Activated CD4-positive, alpha-beta T cell treated with anti-CD3 and anti-CD28 coated beads, Interleukin-10, Interleukin-2, amounts not matched to agents 100 ng/mL and 50 ng/mL, durations not matched to agents 16 hours and 8 hours (primary cell): ENCODE results near the gene CIAO2B.
"Not testable (repeated sequence)": the region's sequence is repeated elsewhere in the genome, so short reads cannot be mapped to it uniquely, and the experiment has no call there.

Experiments used
- DNase-seq: peaks from one replicate; pipeline ENCODE4 v3.0.0-alpha.2; 2020

CIAO2B gene

DNA sequence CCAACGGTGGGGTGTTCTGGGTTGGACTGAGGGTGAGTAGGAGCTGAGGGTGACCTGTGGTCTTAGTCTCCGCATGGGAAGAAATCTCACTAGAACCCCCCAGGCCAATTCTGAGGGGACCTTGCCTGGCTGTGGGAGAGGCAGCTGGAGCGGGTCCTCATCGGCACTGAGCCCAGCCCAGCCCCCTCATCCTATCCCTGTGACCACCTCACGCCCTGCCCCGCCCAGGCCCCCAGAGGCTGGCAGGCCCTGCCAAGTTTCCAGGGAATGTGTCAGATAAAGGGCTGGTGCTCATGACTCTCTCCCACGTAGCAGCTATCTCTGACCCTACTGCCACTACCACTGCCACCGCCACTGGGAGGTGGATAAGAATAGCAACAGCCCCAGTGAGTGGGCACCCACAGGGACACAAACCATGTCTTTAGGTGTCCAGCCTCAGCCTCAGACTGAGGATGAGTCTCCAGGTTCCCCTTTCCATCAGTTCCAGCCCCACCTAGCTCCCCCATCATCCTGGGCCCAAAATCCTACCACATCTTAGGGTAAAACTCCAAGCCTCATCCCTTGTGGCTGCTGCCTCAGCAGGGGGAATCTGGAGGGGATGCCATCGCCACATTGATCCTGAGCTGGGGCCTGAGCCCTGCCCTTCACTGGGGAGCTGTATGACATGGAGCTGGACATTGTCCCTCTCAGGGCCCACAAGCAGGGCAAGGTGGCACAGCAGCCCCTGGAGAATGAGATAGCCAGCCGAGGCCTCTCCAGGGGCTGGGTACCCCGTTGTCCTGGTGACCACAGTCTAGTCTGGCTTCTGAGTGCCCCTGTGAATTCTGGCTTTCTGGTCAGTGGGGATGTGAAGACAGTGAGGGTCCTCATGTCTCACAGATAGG is 30.4 kb downstream of the CIAO2B start:
- no peak for DNase-seq

DNA sequence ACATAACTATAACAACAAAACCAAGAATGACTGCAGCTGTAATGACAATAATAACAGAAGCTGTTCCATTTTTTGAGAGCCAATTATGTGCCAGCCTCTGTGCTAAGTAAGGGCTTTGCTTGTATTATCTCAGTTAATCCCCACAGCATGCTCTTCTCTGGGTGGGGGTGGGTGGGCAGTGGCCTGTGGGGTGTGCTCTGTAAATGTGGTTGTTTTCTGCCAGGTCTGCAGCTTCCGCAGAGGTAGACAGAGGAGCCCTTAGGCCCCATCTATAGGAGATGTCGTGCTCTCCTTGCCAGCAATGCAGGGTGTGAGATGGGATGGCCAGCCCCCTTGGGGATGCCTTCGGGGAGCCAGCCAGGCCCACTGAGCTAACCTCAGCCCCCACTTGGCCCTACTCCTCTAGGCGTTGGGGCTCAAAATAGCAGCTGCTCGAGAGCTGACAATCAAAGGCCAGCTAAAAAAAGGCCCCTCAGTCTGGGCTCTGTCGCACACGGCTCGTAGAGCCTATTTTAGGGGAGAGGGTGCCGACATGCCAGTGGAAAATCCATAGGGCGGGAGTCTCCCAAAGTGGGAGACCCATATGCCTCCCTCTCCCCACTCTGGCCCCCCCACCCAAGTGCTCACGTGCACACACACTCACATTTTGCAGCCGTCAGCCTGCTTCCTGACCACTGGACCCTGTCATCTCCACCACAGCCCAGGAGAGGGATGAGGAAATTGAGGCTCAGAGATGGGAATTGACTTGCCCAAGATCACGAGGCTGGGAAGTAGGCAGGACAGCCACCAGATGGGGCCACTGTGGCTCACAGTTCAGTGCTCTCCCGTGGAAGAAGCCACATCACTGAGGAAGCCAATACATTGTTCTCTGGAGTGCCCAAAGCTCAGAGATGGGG is 31.3 kb downstream of the CIAO2B start:
- DNase-seq: no peak

DNA sequence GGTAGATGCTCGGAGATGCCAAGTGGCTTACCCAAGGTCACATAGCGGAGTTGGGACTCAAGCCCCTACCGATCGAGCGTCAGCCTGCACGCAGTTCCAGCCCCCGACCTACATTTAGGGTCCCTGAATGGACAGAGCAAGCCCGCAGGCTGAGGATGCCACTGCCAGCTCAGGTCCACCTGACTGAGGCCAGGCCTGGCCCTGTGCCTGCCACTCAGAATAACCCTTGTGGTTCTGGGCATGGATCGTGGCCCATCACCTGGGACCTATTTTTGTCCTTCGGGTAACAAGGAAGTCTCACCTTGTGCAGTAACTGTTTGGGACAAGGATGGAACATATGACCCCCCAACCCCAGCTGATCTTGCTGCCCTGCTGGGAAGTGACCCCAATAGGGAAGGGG is 32.6 kb downstream of the CIAO2B start:
- DNase-seq: no peak

DNA sequence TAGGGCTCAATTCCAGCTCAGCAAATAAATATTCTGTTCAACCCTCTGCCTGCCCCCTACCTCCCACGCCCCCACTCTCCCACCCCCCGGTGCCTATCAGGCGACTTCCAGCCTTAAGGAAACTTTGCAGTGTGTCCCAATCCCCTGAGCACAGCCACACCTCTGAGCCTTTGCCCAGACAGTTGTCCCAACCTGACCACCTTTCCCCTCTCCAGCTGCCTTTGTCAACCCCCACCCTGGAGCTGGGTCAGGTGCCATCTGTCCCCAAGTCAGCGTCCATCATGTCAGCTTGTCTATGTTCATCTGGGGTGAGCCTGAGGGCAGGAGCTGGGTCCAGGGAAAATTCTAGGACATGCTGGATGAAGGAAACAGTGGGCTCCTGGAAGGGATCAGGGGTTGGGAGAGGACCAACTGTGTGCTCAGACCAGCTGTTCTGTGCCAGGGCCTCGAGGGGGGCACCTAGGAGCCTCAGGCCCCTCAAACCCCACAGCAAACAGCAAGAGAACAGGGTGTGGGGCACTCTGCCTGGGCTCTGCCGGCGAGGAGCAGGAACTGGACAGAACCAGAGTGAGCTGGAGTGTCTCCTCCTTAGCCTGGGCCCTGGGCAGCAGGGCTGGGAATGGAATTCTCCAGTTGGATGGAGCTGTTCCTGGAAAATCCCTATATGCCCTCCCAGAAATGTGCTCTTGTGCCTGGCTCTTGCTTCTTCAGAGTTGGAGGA is 33.3 kb downstream of the CIAO2B start:
- no peak for DNase-seq

DNA sequence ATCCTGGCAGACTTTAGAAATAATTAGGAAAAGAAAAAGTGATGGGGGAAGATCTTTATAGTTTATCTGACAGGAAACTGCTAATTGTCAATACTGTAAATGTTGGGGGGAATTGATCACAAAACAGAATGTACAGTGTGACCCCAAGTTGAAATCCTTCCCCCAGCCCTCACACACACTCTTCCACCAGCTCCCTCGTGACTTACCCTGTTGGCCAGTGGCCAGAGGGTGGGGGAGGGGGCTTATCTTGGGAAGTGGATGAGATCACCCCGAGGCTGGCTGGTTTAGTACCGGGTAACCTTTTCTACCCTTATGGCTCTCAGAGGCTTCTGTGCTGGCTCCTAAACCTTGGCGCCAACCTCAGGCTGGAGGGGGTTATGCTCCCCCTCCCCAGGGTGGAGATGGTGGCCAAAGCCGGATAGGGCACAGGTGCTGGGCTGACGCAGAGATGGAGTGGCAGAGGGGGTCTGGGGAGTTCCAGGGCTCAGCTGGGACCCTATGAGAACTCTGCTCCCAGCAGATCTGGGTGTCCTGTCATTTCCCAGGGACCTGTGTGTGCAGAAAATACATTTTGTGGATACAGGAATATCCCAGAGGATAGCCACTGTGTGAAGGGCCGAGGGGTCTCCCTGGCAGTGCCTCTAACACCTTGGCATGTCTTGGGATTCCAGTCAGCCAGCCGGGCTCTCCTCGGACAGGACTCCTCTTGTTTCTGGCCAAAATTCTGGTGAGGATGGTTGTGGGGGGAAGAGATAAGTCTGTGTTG is 34.1 kb downstream of the CIAO2B start:
- no peak for DNase-seq

DNA sequence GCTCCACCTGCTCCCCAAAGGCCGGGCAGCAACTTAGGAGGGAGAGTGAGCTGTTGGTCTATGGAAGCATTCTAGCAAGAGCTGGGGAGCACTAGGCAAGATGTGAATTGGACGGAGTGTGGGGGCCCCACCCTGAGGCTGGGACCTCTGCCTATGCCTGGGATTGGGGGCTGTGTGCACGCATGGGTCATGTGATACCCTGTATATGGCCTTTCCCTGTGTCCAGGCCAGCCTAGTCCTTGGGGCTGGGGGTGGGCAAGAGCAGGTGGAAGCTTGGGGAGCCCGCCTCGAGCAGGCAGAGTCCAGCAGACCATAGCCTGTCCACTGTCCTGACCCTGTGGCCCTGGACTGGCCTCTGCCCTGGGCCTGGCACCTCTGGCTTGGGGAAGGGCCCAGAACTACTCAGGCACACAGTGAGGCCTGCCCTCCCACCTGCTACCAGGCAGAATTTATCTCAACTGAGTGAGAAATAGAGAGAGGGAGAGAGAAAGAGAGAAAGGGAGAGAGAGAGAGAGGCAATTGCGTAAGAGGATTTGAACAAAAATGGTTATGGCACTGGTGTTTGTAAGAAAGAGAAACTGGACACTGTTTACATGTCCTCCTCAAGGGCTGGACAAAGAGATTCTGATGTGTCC is 34.8 kb downstream of the CIAO2B start:
- DNase-seq: no peak

DNA sequence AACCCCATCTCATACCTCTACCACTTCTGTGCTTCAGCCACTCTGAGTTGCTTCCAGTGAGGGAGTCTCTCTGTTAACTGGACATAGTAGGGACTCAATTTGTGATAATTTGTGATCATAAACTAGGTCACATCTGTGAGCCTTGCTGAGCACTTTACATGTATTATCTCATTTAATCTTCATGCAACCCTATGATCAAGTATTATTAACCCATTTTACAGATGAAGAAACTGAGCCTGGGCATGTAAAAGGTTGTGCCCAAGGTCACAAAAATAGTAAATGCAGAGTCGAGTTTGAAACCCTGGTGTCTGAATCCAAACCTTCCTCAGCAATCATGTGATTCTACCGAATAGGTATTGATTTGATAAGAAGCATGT is 35.3 kb downstream of the CIAO2B start:
- DNase-seq: no peak

DNA sequence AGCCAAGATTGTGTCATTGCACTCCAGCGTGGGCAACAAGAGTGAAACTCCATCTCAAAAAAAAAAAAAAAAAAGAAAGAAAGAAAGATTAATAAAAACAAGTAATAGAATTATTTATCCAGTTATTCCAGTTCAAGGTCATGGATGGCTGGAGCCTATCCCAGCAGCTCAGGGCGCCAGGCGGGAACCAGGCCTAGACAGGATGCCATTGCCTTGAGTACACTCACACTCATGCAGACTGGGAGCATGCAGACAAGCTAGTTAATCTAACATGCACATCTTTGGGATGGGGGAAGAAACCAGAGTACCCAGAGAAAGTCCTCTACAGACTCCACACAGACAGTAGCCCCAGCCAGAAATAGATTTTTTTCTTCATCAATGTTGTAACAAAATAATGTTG is 36.0 kb downstream of the CIAO2B start:
- no peak for DNase-seq

DNA sequence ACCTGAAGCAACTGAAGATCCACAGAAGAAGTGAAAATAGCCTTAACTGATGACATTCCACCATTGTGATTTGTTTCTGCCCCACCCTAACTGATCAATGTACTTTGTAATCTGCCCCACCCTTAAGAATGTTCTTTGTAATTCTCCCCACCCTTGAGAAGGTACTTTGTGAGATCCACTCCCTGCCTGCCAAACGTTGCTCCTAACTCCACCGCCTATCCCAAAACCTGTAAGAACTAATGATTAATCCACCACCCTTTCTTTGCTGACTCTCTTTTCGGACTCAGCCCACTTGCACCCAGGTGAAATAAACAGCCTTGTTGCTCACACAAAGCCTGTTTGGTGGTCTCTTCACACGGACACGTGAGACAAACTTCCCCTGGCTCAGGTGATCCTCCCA is 37.5 kb downstream of the CIAO2B start:
- not testable (repeated sequence) for DNase-seq

DNA sequence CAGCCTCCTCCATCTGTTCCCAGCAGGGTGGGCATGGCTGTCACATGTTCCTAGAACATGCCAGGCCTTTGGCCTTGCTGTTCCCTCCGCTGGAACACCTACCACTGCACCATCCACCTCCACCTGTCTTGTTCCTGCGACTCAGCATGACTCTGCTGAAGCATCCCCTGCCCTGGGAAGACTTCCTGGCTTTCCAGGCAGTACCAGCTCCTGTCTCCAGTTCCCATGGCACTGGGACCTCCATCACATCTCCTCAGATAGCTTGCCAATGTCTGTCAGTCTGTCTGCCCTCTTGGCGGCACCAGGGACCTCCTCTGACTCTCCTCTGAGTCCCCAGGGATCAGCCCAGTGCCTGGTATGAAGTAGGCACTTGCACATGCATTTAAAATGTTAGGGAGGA is 38.2 kb downstream of the CIAO2B start:
- no peak for DNase-seq

DNA sequence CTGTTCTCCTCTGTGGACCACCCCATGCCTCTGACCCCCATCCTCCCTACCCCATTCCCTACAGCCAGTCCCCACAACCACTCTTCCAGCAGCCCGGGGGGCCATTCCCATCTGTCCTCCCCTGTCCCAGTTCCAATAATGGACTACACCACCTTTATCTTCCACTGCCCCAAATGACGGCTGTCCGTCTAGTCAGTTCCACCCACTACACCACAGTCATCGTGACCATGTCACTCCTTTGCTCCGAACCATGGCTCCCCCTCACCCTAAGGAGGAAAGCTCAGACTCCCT is 38.6 kb downstream of the CIAO2B start:
- DNase-seq: no peak

DNA sequence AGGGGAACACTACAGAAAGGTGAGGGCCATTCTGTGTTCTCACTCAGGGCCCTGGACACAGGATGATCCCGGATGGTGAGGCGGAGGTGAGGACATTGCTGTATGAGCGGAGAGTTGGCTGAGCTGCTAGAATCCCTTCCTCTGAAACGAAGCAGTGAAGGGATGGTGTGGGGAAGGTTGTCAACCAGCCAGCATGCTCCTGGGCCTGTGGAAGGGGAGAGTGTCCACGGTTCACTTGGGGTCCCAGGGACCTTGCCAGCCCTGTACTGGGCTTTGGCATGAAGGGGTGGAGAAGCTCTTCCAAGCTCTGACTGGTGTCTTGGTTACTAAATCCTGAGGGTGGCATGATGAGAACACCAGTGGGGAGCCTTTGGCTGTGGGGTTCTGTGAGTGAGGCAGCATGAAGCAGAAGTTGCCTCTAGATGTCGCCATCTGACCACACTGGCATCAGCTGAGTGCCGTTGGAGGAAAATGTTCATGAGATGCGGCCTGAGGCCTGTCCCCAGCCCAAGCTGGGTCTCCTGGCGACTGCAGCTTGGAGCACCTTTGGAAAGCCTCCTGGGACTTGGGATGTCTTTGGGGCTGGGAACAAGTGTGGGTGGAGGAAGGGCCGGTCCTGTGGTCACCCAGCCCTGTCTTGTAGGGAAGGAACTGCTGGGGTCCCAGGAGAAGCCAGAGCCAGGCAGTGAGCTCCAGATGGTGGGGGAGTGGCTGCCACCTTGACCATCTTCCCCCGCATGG is 39.1 kb downstream of the CIAO2B start:
- peak; percentile 68 for DNase-seq

DNA sequence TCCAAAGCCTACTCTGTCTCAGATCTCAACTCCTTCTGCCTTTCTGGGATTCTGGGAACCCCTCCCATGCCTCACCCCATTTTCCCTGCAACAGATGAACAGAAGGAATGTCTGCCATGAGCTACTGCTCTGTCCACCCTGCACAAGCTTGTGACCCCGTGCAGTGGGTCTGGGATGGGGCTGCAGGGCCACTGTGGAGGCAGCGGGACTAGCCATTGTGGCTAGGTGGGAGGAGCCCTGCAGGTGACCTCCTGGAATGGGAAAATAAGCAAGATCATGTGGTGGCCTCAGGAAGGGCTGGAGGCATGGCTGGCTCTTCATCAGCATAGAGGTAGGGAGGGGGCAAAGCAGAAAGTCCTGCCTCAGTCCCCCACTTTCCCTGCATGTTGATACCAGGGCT is 40.1 kb downstream of the CIAO2B start:
- DNase-seq: no peak

DNA sequence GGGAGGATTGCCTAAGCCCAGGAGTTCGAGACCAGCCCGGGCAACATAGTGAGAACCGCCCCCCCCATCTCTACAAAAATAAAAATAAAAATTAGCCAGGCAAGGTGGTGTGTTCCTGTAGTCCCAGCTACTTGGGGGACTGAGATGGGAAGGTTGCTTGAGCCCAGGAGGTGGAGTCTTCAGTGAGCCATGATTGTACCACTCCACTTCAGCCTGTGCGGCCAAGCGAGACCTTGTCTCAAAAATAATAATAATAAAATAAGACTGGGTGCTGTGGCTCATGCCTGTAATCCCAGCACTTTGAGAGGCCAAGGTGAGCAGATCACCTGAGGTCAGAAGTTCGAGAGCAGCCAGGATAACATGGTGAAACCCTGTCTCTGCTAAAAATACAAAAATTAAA is 42.4 kb downstream of the CIAO2B start:
- no peak for DNase-seq

DNA sequence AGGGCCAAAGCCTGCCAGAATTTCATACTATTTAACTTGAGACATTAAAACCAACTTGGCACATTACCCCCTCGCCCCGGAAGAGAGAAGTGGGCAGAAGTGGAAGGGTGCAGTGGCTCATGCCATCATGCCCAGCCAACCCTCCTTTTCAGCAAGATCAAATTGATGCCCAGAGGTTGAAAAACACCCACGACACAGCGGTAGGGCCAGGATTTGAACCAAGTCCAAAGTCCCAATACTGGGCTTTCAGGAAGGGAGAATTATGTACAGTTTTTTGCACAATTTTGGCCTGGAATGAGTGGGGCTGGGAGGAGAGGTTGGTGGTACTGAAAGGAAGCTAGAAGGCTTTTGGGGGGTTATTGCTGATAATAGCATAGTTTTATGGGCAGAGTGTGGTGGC is 42.8 kb downstream of the CIAO2B start:
- DNase-seq: no peak

DNA sequence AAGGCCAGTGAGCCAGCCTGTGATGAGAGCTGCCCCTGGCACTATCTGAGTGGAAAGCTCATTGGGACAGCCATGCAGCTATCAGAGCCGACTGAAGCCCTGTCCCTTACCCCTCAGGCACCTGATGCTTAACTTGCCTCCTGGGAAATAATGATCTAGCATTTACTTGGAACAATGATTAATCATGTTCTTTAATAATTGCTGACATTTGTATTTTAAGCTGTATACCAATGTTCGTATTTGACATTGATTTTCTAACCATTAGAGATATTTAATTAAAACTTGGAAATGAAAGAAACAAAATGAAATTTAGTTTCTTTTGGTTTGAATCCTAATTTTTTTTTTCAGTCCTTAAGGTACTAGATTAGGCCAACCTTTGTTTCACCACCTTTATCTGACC is 43.4 kb downstream of the CIAO2B start:
- no peak for DNase-seq

DNA sequence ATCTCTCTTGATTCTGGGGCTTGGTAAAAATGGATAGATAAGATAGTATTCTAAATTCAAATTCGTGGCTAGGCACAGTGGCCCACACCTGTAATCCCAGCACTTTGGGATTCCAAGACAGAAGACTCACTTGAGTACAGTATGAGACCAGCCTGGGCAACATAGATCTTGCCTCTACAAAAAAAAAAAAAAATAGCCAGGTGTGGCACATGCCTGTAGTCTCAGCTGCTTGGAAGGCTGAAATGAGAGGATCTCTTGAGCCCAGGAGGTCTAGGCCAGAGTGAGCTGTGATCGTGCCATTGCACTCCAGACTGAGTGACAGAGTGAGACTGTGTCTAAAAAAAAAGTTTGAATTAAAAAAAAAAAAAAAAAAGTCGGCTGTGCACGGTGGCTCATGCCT is 44.6 kb downstream of the CIAO2B start:
- DNase-seq: no peak

DNA sequence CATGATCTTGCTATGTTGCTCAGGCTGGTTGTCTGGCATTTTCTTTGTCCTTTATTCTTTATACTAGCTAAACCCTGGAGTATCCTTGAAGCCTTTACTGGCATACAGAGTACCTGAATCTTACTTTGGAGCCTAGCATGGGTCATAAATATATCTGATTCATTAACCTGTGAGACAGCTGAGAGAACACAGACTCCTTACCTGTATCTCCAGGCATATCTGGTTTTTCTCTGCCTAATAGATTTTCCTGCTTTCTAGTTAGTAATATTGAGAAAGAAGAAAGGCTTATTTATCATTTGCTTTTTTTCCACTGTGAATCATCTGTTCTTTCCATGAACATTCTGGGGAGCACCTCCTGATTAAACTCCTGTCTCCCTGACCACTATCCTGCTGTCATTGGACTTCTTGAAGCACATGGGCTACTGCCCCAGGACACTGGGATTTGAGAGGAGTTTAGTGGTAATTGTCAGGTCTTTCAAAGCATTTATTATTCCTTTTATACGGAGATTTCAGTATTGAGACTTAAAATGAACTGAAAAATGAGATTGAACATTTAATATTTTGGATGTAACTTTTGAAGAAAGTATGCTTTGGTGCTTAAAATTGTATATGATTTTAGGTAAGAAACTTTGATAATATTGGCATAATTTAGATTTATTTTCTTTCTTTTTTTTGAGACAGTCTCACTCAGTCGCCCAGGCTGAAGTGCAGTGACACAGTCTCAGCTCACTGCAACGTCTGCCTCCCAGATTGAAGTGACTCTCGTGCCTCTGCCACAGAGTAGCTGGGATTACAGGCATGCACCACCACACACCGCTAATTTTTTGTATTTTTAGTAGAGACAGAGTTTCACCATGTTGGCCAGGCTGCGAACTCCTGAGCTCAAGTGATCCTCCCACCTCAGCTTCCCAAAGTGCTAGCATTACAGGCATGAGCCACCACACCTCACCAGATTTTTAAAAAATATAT is 45.3 kb downstream of the CIAO2B start:
- no peak for DNase-seq

DNA sequence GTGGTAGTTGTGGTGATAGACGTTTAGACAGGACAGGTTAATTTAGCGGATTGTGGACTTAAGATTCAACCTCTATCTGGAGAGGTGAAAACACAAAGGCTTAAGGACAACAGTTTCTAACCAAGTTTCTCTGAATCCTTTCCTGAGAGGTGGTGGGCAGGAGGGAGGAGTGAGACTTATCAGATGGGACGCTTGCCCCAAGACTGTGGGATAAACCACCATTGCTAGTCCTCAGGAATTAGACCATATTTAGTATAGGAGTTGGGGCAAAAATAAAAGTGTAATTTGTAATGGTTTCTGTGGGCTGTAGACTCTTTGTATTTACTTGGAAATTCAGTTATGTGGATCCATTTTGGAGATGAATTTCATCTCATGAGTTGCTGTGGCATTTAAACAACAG is 47.3 kb downstream of the CIAO2B start:
- no peak for DNase-seq

DNA sequence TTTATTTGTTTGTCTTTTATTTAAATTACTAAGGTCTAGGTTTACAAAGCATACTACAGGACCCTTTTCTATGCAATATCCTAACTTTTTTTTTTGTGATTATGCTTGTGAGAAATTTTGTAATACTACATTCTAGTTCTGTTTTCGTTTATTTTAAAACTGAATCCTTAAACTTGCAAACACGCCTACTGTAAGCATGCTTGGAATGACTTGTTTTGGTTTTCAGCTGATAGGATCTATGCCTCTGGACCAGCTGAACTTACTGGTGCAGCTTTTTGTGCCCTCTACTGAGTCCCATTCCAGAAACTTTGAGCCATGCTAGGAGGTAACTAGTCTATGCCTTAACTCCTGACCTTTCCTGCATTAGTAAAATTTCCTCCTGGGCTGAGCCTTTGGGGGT is 47.9 kb downstream of the CIAO2B start:
- DNase-seq: no peak
